DOHH2 (cell line): Measurements from ENCODE around the gene COL25A1.

Experiments used
- CTCF ChIP-seq: fragments of 200-600 bp; sonication (generic); IDR thresholded peaks from one replicate; pipeline ENCODE4 v1.5.1; 2014; ENCODE audit warnings: antibody characterized with exemption, mild to moderate bottlenecking, low read depth, low read length; ENCODE audit not compliant: poor library complexity, severe bottlenecking
- EZH2phosphoT487 ChIP-seq: fragments of 200-600 bp; sonication (generic); IDR thresholded peaks from 2 replicates; pipeline ENCODE4 v1.6.1; 2017; ENCODE audit warnings: borderline replicate concordance, mild to moderate bottlenecking, antibody characterized with exemption, low read length, moderate library complexity, mixed read lengths

- TF ChIP-seq CTCF: no peak
- no peak for TF ChIP-seq EZH2phosphoT487
Observed at GRCh38 chr4:108833046-108833445, 469.4 kb downstream of the COL25A1 start.
